NT2/D1 (cell line): ENCODE results near the gene PHACTR2.

ENCODE experiments used
- SUZ12 ChIP-seq: IDR thresholded peaks from 2 replicates; pipeline ENCODE4 v1.6.1; 2011; ENCODE audit not compliant: insufficient read length, insufficient read depth; ENCODE audit errors: extremely low read depth
- YY1 ChIP-seq: IDR thresholded peaks from 2 replicates; pipeline ENCODE4 v1.6.1; 2011; ENCODE audit not compliant: insufficient read length, insufficient read depth

- TF ChIP-seq YY1 (no peak), SUZ12 (no peak)
Observed at GRCh38 chr6:143880412-143880811, 202.6 kb downstream of the PHACTR2 start.
